ENCODE measurements around the gene SCN2A.

The SCN2A gene

GRCh38 chr2:165402162-165402561 lies 162.9 kb downstream of the SCN2A start:
- Histone ChIP-seq H3K27me3 (ENCODE audit: control insufficient read depth in 3 of 3, insufficient read depth in 3 of 3, low read depth in 1 of 3, low read length in 3 of 3) (no peaks in the 10 kb centered on the region), H2BK5ac (ENCODE audit: low read length) (no peak overlapping the region), H3K79me1 (ENCODE audit: low read depth, low read length) (no peaks in the 10 kb centered on the region), H2BK120ac (ENCODE audit: low read depth, low read length) (no peak overlapping the region), H3K4ac (ENCODE audit: low read length) (no peak overlapping the region), H3K14ac (ENCODE audit: low read length) (no peak overlapping the region), H2AK5ac (ENCODE audit: low read depth, low read length) (no peak overlapping the region), H2BK12ac (ENCODE audit: low read length) (no peak overlapping the region), H2BK15ac (ENCODE audit: low read length) (no peak overlapping the region), H3K23ac (ENCODE audit: low read depth, low read length, poor library complexity) (no peak overlapping the region), H3K4me2 (ENCODE audit: insufficient read depth, low read length, poor library complexity, severe bottlenecking) (no peak overlapping the region), H3K27ac (replicated peaks; ENCODE audit: low read length) (no peak overlapping the region), H3K4me1 (ENCODE audit: control insufficient read depth in 2 of 2, insufficient read depth in 1 of 2, low read depth in 1 of 2, low read length in 2 of 2) (peaks cover 6 to 9% of the 10 kb centered on the region in 2 donors), H4K91ac (ENCODE audit: low read depth, low read length, poor library complexity) (no peak overlapping the region), H3K9me3 (replicated peaks in 1 of 2; ENCODE audit: control insufficient read depth in 2 of 2, insufficient read depth in 1 of 2, low read depth in 1 of 2, low read length in 2 of 2) (no peaks in the 10 kb centered on the region), H3K18ac (ENCODE audit: low read length) (no peak overlapping the region), H4K8ac (ENCODE audit: low read depth, low read length) (no peak overlapping the region), H3K4me3 (ENCODE audit: low read length in 2 of 2) (no peak overlapping the region), H3K9ac (ENCODE audit: low read depth, low read length, poor library complexity) (no peak overlapping the region), H2AFZ (ENCODE audit: low read length) (no peak overlapping the region), H3K36me3 (replicated peaks in 1 of 2; ENCODE audit: control insufficient read depth in 2 of 2, insufficient read depth in 2 of 2, low read length in 2 of 2) (no peaks in the 10 kb centered on the region)
- no CpG with 5 or more reads among the region's 3 CpGs for WGBS, 2 donors (ENCODE audit: extremely low coverage in 2 of 2, insufficient read length in 2 of 2, insufficient replicate concordance in 1 of 2)
- no peak for DNase-seq (ENCODE audit: low spot score)

GRCh38 chr2:165406173-165406572 lies 167.0 kb downstream of the SCN2A start:
- H4K91ac ChIP-seq (ENCODE audit: low read depth, low read length, poor library complexity) = no peak overlapping the region
- no peak overlapping the region for H3K4ac ChIP-seq (ENCODE audit: low read length)
- H2BK5ac ChIP-seq (ENCODE audit: low read length) = no peak overlapping the region
- peak overlapping the region; percentile 7 for H2AFZ ChIP-seq (ENCODE audit: low read length)
- H2AK5ac ChIP-seq (ENCODE audit: low read depth, low read length) = no peak overlapping the region
- no peak overlapping the region for H2BK12ac ChIP-seq (ENCODE audit: low read length)
- peak; percentile 8 for DNase-seq (ENCODE audit: low spot score)
- no peak overlapping the region for H3K14ac ChIP-seq (ENCODE audit: low read length)
- no peak overlapping the region for H3K23ac ChIP-seq (ENCODE audit: low read depth, low read length, poor library complexity)
- no CpG with 5 or more reads among the region's 3 CpGs for WGBS, 2 donors (ENCODE audit: extremely low coverage in 2 of 2, insufficient read length in 2 of 2, insufficient replicate concordance in 1 of 2)
- no peak overlapping the region for H3K4me3 ChIP-seq (ENCODE audit: low read length in 2 of 2)
- peaks cover 0 to 6% of the 10 kb centered on the region in 2 donors for H3K9me3 ChIP-seq (replicated peaks in 1 of 2; ENCODE audit: control insufficient read depth in 2 of 2, insufficient read depth in 1 of 2, low read depth in 1 of 2, low read length in 2 of 2)
- H3K27me3 ChIP-seq (ENCODE audit: control insufficient read depth in 3 of 3, insufficient read depth in 3 of 3, low read depth in 1 of 3, low read length in 3 of 3) = no peaks in the 10 kb centered on the region
- no peak overlapping the region for H3K18ac ChIP-seq (ENCODE audit: low read length)
- H4K8ac ChIP-seq (ENCODE audit: low read depth, low read length) = no peak overlapping the region
- H3K36me3 ChIP-seq (replicated peaks in 1 of 2; ENCODE audit: control insufficient read depth in 2 of 2, insufficient read depth in 2 of 2, low read length in 2 of 2) = no peaks in the 10 kb centered on the region
- no peak overlapping the region for H3K4me2 ChIP-seq (ENCODE audit: insufficient read depth, low read length, poor library complexity, severe bottlenecking)
- H3K79me1 ChIP-seq (ENCODE audit: low read depth, low read length) = no peaks in the 10 kb centered on the region
- H3K4me1 ChIP-seq (ENCODE audit: control insufficient read depth in 2 of 2, insufficient read depth in 1 of 2, low read depth in 1 of 2, low read length in 2 of 2) = peaks cover 6 to 9% of the 10 kb centered on the region in 2 donors
- no peak overlapping the region for H3K27ac ChIP-seq (replicated peaks; ENCODE audit: low read length)
- H2BK120ac ChIP-seq (ENCODE audit: low read depth, low read length) = no peak overlapping the region
- no peak overlapping the region for H3K9ac ChIP-seq (ENCODE audit: low read depth, low read length, poor library complexity)
- no peak overlapping the region for H2BK15ac ChIP-seq (ENCODE audit: low read length)

GRCh38 chr2:165407466-165407865 lies 168.3 kb downstream of the SCN2A start:
- Histone ChIP-seq H3K27me3 (ENCODE audit: control insufficient read depth in 3 of 3, insufficient read depth in 3 of 3, low read depth in 1 of 3, low read length in 3 of 3) (no peaks in the 10 kb centered on the region), H4K8ac (ENCODE audit: low read depth, low read length) (no peak overlapping the region), H3K9ac (ENCODE audit: low read depth, low read length, poor library complexity) (no peak overlapping the region), H3K9me3 (replicated peaks in 1 of 2; ENCODE audit: control insufficient read depth in 2 of 2, insufficient read depth in 1 of 2, low read depth in 1 of 2, low read length in 2 of 2) (peaks cover 0 to 6% of the 10 kb centered on the region in 2 donors), H2AFZ (ENCODE audit: low read length) (no peak overlapping the region), H2BK15ac (ENCODE audit: low read length) (no peak overlapping the region), H3K23ac (ENCODE audit: low read depth, low read length, poor library complexity) (no peak overlapping the region), H3K14ac (ENCODE audit: low read length) (no peak overlapping the region), H3K4me1 (ENCODE audit: control insufficient read depth in 2 of 2, insufficient read depth in 1 of 2, low read depth in 1 of 2, low read length in 2 of 2) (peaks cover 6 to 7% of the 10 kb centered on the region in 2 donors), H2BK12ac (ENCODE audit: low read length) (no peak overlapping the region), H2BK120ac (ENCODE audit: low read depth, low read length) (no peak overlapping the region), H3K36me3 (replicated peaks in 1 of 2; ENCODE audit: control insufficient read depth in 2 of 2, insufficient read depth in 2 of 2, low read length in 2 of 2) (no peaks in the 10 kb centered on the region), H4K91ac (ENCODE audit: low read depth, low read length, poor library complexity) (no peak overlapping the region), H3K4ac (ENCODE audit: low read length) (no peak overlapping the region), H3K4me2 (ENCODE audit: insufficient read depth, low read length, poor library complexity, severe bottlenecking) (no peak overlapping the region), H2AK5ac (ENCODE audit: low read depth, low read length) (no peak overlapping the region), H3K18ac (ENCODE audit: low read length) (no peak overlapping the region), H2BK5ac (ENCODE audit: low read length) (no peak overlapping the region), H3K27ac (replicated peaks; ENCODE audit: low read length) (no peak overlapping the region), H3K4me3 (ENCODE audit: low read length in 2 of 2) (no peak overlapping the region), H3K79me1 (ENCODE audit: low read depth, low read length) (no peaks in the 10 kb centered on the region)
- DNase-seq (ENCODE audit: low spot score) = no peak

GRCh38 chr2:165408186-165408585 lies 169.0 kb downstream of the SCN2A start:
- Histone ChIP-seq H3K4ac (ENCODE audit: low read length) (no peak overlapping the region), H2BK120ac (ENCODE audit: low read depth, low read length) (no peak overlapping the region), H3K23ac (ENCODE audit: low read depth, low read length, poor library complexity) (no peak overlapping the region), H3K9ac (ENCODE audit: low read depth, low read length, poor library complexity) (no peak overlapping the region), H3K79me1 (ENCODE audit: low read depth, low read length) (no peaks in the 10 kb centered on the region), H3K14ac (ENCODE audit: low read length) (no peak overlapping the region), H3K36me3 (replicated peaks in 1 of 2; ENCODE audit: control insufficient read depth in 2 of 2, insufficient read depth in 2 of 2, low read length in 2 of 2) (no peaks in the 10 kb centered on the region), H2AK5ac (ENCODE audit: low read depth, low read length) (no peak overlapping the region), H4K91ac (ENCODE audit: low read depth, low read length, poor library complexity) (no peak overlapping the region), H3K9me3 (replicated peaks in 1 of 2; ENCODE audit: control insufficient read depth in 2 of 2, insufficient read depth in 1 of 2, low read depth in 1 of 2, low read length in 2 of 2) (peaks cover 0 to 6% of the 10 kb centered on the region in 2 donors), H3K4me1 (ENCODE audit: control insufficient read depth in 2 of 2, insufficient read depth in 1 of 2, low read depth in 1 of 2, low read length in 2 of 2) (peaks cover 6 to 7% of the 10 kb centered on the region in 2 donors), H3K18ac (ENCODE audit: low read length) (no peak overlapping the region), H3K4me3 (ENCODE audit: low read length in 2 of 2) (no peak overlapping the region), H3K27ac (replicated peaks; ENCODE audit: low read length) (no peak overlapping the region), H2BK15ac (ENCODE audit: low read length) (no peak overlapping the region), H2AFZ (ENCODE audit: low read length) (peak overlapping the region; percentile 37), H4K8ac (ENCODE audit: low read depth, low read length) (no peak overlapping the region), H2BK12ac (ENCODE audit: low read length) (no peak overlapping the region), H2BK5ac (ENCODE audit: low read length) (no peak overlapping the region), H3K4me2 (ENCODE audit: insufficient read depth, low read length, poor library complexity, severe bottlenecking) (no peak overlapping the region), H3K27me3 (ENCODE audit: control insufficient read depth in 3 of 3, insufficient read depth in 3 of 3, low read depth in 1 of 3, low read length in 3 of 3) (no peaks in the 10 kb centered on the region)
- WGBS, 2 donors (ENCODE audit: extremely low coverage in 2 of 2, insufficient read length in 2 of 2, insufficient replicate concordance in 1 of 2) = no CpG with 5 or more reads among the region's 3 CpGs
- DNase-seq (ENCODE audit: low spot score) = no peak
